Measurements from ENCODE around the gene ANKRD42.

The ANKRD42 gene

DNA sequence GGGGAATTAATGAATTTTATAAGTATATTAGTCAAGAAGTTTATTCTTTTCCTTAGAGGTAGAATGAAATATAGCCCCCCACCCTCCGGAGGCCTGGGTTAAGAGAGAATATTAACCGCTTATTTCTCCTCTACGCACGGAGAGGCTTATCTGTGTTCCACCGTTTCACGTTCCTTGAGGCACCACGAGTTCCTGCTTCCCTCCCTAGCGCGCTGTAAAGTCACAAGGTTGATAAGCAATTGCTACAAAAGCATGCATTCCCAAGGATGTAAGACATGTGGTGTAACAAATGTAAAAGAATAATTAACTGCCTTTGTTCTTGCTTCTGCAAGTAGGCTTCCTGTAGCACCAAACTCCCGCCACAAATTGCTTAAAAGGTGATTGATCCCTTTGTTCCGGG is 1.5 kb upstream of the ANKRD42 start:
- no peak for DNase-seq (ENCODE audit: low read depth)
- H3K4me3 ChIP-seq (ENCODE audit: low read length), result peak overlapping the region; percentile 92; the same call in 1 of the 2 replicates
- TF ChIP-seq, protein P1, sequence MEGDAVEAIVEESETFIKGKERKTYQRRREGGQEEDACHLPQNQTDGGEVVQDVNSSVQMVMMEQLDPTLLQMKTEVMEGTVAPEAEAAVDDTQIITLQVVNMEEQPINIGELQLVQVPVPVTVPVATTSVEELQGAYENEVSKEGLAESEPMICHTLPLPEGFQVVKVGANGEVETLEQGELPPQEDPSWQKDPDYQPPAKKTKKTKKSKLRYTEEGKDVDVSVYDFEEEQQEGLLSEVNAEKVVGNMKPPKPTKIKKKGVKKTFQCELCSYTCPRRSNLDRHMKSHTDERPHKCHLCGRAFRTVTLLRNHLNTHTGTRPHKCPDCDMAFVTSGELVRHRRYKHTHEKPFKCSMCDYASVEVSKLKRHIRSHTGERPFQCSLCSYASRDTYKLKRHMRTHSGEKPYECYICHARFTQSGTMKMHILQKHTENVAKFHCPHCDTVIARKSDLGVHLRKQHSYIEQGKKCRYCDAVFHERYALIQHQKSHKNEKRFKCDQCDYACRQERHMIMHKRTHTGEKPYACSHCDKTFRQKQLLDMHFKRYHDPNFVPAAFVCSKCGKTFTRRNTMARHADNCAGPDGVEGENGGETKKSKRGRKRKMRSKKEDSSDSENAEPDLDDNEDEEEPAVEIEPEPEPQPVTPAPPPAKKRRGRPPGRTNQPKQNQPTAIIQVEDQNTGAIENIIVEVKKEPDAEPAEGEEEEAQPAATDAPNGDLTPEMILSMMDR (conservative IDR thresholded peaks at IDR 0.05; ENCODE audit: low read length), result no peak

DNA sequence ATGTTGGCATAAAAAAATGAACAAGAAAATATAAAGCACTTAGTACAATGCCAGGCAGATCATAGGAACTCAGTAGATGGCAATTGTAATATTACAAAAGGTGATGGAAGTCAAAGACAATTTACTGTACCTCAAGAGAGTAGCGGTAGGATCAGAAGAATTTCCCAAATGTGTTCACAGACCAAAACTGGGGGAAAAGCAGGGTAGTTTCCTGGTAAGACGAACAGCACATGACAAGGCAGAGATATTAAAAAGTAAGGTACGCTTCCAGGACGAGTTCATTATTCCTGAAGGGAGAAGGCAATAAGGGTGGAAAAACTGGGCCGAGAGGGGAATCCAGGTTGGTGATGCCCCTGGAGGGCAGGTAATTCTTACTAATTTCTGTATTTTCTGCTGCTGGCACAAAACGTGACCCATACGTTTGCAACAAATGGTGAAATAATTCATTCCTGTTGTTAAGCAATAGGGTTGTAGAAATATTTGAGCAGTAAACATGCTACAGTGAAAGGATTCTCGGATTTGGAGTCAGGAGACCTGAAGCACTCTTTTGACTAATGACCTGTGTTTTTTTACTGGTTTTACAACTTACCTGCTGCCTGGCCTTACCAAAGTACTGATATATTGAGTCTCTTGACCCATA is 786 bp upstream of the ANKRD42 start:
- TF ChIP-seq, protein P1 (conservative IDR thresholded peaks at IDR 0.05; ENCODE audit: low read length), result no peak
- H3K4me3 ChIP-seq (ENCODE audit: low read length), result peak overlapping the region; percentile 92
- DNase-seq (ENCODE audit: low read depth), result peak; percentile 51

DNA sequence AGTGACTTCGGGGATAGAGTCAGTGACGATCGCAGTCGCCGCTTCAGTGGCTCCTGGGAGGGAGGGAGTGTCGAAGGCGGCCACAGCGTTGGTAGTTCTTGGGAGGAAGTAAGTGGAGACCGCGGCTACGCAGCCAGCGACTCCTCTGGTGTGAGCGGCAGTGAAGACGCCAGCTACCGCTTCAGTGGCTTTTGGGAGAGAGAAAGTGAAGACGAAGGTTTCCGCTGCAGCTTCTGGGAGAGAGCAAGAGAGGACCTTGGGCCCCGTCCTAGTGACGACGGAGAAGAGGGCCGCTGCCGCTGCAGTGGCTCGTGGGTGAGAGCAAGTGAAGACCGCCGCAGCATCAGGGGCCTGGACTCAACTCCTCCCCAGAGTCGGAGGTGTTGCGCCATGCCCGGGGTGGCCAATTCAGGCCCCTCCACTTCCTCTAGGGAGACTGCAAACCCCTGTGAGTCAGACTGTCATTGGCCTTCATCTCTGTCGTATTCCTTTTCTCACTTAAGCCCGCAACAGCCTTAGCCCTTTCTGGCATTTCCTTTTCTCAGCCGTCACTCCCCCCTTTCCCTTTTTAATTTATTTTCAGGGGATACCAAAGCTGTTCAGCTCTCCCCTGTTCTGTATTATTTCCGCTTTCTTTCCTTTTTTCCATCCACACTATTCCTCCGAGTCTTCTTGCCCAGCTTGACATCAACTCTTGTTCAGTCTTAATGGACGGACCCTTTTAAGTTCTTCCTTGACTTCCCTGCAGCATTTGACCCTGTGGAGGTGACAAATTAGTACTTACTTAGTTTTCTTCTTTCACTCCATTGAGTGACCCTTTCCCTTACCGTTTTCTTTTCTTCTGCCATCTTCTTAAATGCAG is 1.0 kb downstream of the ANKRD42 start:
- DNase-seq (ENCODE audit: low read depth), result peak; percentile 82
- TF ChIP-seq, protein P1 (conservative IDR thresholded peaks at IDR 0.05; ENCODE audit: low read length), result no peak
- peak overlapping the region; percentile 92 for H3K4me3 ChIP-seq (ENCODE audit: low read length)

DNA sequence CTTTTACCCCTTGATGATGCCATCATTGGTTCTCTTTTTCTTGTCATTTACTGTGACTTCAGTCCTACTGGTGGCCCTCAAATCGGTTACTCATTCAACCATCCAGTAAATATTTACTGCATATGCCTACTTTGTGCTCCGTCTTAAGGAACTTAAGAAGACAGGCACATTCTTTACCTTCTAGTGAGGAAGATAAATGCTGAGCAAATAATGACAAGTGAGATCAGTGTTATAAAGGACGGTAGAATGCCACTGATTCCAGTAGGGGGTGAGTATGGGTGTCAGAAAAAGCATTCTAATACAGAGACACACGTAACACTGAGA is 1.6 kb downstream of the ANKRD42 start:
- DNase-seq (ENCODE audit: low read depth), result no peak
- TF ChIP-seq, protein P1 (conservative IDR thresholded peaks at IDR 0.05; ENCODE audit: low read length), result no peak; the same call in 1 of the 2 replicates
- peak overlapping the region; percentile 92 for H3K4me3 ChIP-seq (ENCODE audit: low read length)

DNA sequence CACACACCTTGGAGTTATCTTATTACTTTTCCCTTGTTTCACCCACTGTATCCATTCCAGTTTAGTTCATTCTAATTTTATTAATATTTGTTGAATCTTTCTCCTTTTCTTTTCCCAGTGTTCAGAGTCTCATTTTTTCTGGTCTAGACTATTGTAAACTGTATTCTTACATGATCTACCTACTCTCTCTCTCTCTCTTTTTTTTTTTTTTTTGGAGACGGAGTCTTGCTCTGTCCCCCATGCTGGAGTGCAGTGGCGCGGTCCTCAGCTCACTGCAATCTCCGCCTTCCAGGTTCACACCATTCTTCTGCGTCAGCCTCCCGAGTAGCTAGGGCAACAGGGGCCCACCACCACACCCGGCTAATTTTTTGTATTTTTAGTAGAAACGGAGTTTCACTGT is 2.1 kb downstream of the ANKRD42 start:
- peak overlapping the region; percentile 92 for H3K4me3 ChIP-seq (ENCODE audit: low read length)
- TF ChIP-seq, protein P1 (conservative IDR thresholded peaks at IDR 0.05; ENCODE audit: low read length), result no peak
- no peak for DNase-seq (ENCODE audit: low read depth)

DNA sequence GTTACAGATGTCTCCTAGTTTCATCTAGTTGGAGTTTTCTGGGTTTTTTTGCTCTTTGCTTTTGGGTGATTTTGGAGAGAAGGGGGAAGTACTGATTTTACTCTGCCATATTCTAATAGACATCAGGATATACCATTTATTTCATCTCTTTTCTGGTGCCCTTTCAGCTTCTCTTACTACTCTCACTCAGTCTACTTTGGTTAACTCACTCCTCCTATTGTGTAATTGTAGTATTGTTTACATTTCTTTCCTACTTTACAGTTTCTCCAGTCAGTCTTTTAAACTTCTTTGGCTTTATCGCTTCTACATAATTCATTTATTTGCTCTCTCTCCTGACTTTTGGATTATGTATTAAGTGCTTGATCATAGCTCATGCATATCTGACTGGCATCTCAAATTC is 6.5 kb downstream of the ANKRD42 start:
- no peak for DNase-seq (ENCODE audit: low read depth)
- TF ChIP-seq, protein P1 (conservative IDR thresholded peaks at IDR 0.05; ENCODE audit: low read length), result no peak

More for the DNA sequence above, 6.5 kb downstream of the ANKRD42 start:
- no peak overlapping the region for H3K4me3 ChIP-seq (ENCODE audit: low read length)
